ENCODE measurements around the gene LAMA2.

DNA sequence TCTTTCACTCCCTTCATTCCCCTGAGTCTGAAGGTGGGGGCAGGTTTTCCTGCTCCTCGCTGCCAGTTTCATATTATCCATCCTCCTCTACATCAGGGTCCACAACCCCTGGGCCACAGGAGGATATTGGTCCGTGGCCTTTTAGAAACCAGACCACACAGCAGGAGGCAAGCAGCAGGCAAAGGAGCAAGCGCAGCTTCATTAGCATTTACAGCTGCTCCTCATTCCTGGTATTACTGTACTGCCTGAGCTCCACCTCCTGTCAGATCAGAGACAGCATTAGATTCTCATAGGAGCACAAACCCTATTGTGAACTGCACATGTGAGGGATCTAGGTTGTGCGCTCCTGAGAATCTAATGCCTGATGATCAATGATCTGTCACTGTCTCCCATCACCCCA is 446.7 kb downstream of the LAMA2 start:
- TF ChIP-seq GATA2 (IDR thresholded peaks at IDR 0.05; ENCODE audit: low read depth, low read length) (no peak), GATA3 (IDR thresholded peaks at IDR 0.05; ENCODE audit: low read depth, low read length) (no peak)

Measured in SH-SY5Y (cell line).